Testis (tissue), 3 donors: ENCODE measurements around the gene EHBP1. TPM values are rescaled to one million over a fixed set of nuclear protein-coding genes. Genes with fewer than 3 reads are reported as not detected.
A peak's percentile ranks its signal among the peaks of the same experiment; 100 is the strongest.

Source experiments
- DNase-seq: peaks from one replicate; pipeline ENCODE4 v3.0.0-alpha.2; 2019
- H3K27ac ChIP-seq, 2 donors: fragments of 200-600 bp; sonication (generic); one replicate each; pipeline ENCODE4 v1.5.1; 2019
- H3K27me3 ChIP-seq: fragments of 200-600 bp; sonication (generic); one replicate; pipeline ENCODE4 v1.5.1; 2019
- H3K36me3 ChIP-seq: fragments of 200-600 bp; sonication (generic); one replicate; pipeline ENCODE4 v1.5.1; 2017; ENCODE audit warnings: low read depth; ENCODE audit errors: missing control alignments
- H3K4me1 ChIP-seq: fragments of 200-600 bp; sonication (generic); one replicate; pipeline ENCODE4 v1.5.1; 2019
- H3K4me3 ChIP-seq, 2 donors: fragments of 200-600 bp; sonication (generic); one replicate each; pipeline ENCODE4 v1.5.1; 2017 to 2019
- H3K9me3 ChIP-seq: fragments of 200-600 bp; sonication (generic); one replicate; pipeline ENCODE4 v1.5.1; 2017
- CTCF ChIP-seq, 3 experiments: fragments of 450-650 bp in 2 of 3; fragments of 200-600 bp in 1 of 3; sonication (generic) in 1 of 3; IDR thresholded peaks; one replicate each; pipeline ENCODE4 v1.5.1; 2016 to 2019; ENCODE audit warnings: antibody characterized with exemption in 3 of 3, mild to moderate bottlenecking in 2 of 3, moderate library complexity in 1 of 3
- POLR2A ChIP-seq: fragments of 450-650 bp; IDR thresholded peaks from one replicate; pipeline ENCODE4 v1.6.1; 2017; ENCODE audit warnings: antibody characterized with exemption, mild to moderate bottlenecking, moderate library complexity
- WGBS, 2 donors: methylation state at CpG; one replicate each; pipeline ENCODE4 v1.1.5; 2018; 5-methylcytosine and 5-hydroxymethylcytosine counted together
- intact Hi-C: fragments of 100-400 bp; cut with DNase I; formaldehyde crosslinking; loops from one replicate; pipeline ENCODE4 v1.15.1; 2023; ENCODE audit warnings: low total_unique reads
- polyA plus RNA-seq: library from polyadenylated mRNA; stranded (reverse); fragments of 350-450 nt; fragmentation: Illumina TruSeq; extraction: RNeasy Lipid Tissue Mini Kit (QIAGEN cat#74804); gene quantifications from one replicate; pipeline ENCODE4 v1.2.3, GENCODE V29; 2014; ENCODE audit warnings: low read depth, low replicate concordance; ENCODE audit not compliant: insufficient read depth
- total RNA-seq, 2 donors: library from RNA; depleted of rRNA; stranded (reverse); fragments of >200 nt; gene quantifications; one replicate each; pipeline ENCODE4 v1.2.3, GENCODE V29; 2016

EHBP1 gene
- total and polyA plus RNA-seq, 3 donors from 2014 or later, result 69.3 to 99.5 (median 86.8) TPM

- Histone ChIP-seq H3K4me3 (no peak overlapping the region), H3K27ac (no peak overlapping the region), H3K4me1 (peaks cover 13% of the 10 kb centered on the region), H3K27me3 (no peaks in the 10 kb centered on the region), H3K36me3 (no peaks in the 10 kb centered on the region), H3K9me3 (no peaks in the 10 kb centered on the region)
- WGBS, 2 donors, result 86 to 91% methylated on average over 2 of the region's 2 CpGs
- intact Hi-C loops, result no loop called here
- DNase-seq, result no peak
- TF ChIP-seq POLR2A (no peak), CTCF (IDR thresholded peaks at IDR 0.05) (no peak)
Measured at GRCh38 chr2:62660582-62661262, 44.8 kb upstream of the EHBP1 start.

GRCh38 chr2:62661263-62661635 lies 44.3 kb upstream of the EHBP1 start:
- H3K4me1 ChIP-seq, result peaks cover 13% of the 10 kb centered on the region
- intact Hi-C loops, result no loop called here
- H3K4me3 ChIP-seq, result no peak overlapping the region
- H3K9me3 ChIP-seq, result no peaks in the 10 kb centered on the region
- 80 to 92% methylated on average over 3 of the region's 3 CpGs for WGBS, 2 donors
- no peak for DNase-seq
- TF ChIP-seq POLR2A (no peak), CTCF (IDR thresholded peaks at IDR 0.05) (no peak)
- no peaks in the 10 kb centered on the region for H3K27me3 ChIP-seq
- H3K36me3 ChIP-seq, result no peaks in the 10 kb centered on the region
- H3K27ac ChIP-seq, result no peak overlapping the region

GRCh38 chr2:62662131-62662530 lies 43.4 kb upstream of the EHBP1 start:
- TF ChIP-seq POLR2A (no peak), CTCF (IDR thresholded peaks at IDR 0.05) (no peak)
- Histone ChIP-seq H3K9me3 (no peaks in the 10 kb centered on the region), H3K27ac (no peak overlapping the region), H3K36me3 (no peaks in the 10 kb centered on the region), H3K27me3 (no peaks in the 10 kb centered on the region), H3K4me3 (no peak overlapping the region), H3K4me1 (peaks cover 13% of the 10 kb centered on the region)
- intact Hi-C loops, result no loop called here
- 60 to 77% methylated on average over 2 of the region's 2 CpGs for WGBS, 2 donors
- no peak for DNase-seq

- DNase-seq, result peak; percentile 17
- TF ChIP-seq CTCF (IDR thresholded peaks at IDR 0.05), result no peak
- no peak for TF ChIP-seq POLR2A
- no peaks in the 10 kb centered on the region for H3K9me3 ChIP-seq
- 43 to 69% methylated on average over 2 of the region's 2 CpGs for WGBS, 2 donors
- no peak overlapping the region for H3K4me3 ChIP-seq
- H3K4me1 ChIP-seq, result peaks cover 13% of the 10 kb centered on the region
- intact Hi-C loops, result no loop called here
- H3K27ac ChIP-seq, result no peak overlapping the region
- H3K36me3 ChIP-seq, result no peaks in the 10 kb centered on the region
- no peaks in the 10 kb centered on the region for H3K27me3 ChIP-seq
Measured at GRCh38 chr2:62662554-62662953, 43.0 kb upstream of the EHBP1 start.

- H3K27me3 ChIP-seq, result no peaks in the 10 kb centered on the region
- TF ChIP-seq CTCF (IDR thresholded peaks at IDR 0.05) (no peak), POLR2A (no peak)
- H3K9me3 ChIP-seq, result no peaks in the 10 kb centered on the region
- H3K27ac ChIP-seq, result no peak overlapping the region
- peaks cover 13% of the 10 kb centered on the region for H3K4me1 ChIP-seq
- DNase-seq, result no peak
- no peak overlapping the region for H3K4me3 ChIP-seq
- H3K36me3 ChIP-seq, result no peaks in the 10 kb centered on the region
- intact Hi-C loops, result no loop called here
Measured at GRCh38 chr2:62663411-62663810, 42.1 kb upstream of the EHBP1 start.
